Heart left ventricle (tissue), 16 donors: Measurements from ENCODE around the gene ST3GAL5. TPM values are rescaled to one million over a fixed set of nuclear protein-coding genes. Genes with fewer than 3 reads are reported as not detected.
"Not testable (repeated sequence)": the region's sequence is repeated elsewhere in the genome, so short reads cannot be mapped to it uniquely, and the experiment has no call there.

Experiments
- ATAC-seq, 4 donors: fragments of 200-7000 bp; cut with Tn5 transposase; one replicate each; pipeline ENCODE4 v1.9.1; 2020 to 2022; ENCODE audit warnings: moderate library complexity in 4 of 4, mild to moderate bottlenecking in 3 of 4, moderate number of reproducible peaks in 1 of 4
- DNase-seq, 5 donors: peaks; one replicate each; pipeline ENCODE4 v3.0.0-alpha.2; 2020
- H3K27ac ChIP-seq, 12 donors: fragments of 200-600 bp; sonication (generic) in 4 of 12; one replicate each; pipeline versions ENCODE4 v1.5.0 to v1.8.0; 2016 to 2022; ENCODE audit warnings: mild to moderate bottlenecking in 2 of 12
- H3K27me3 ChIP-seq, 9 donors: fragments of 200-600 bp; sonication (generic) in 2 of 9; one replicate each; pipeline versions ENCODE4 v1.5.1 to v1.8.0; 2016 to 2022; ENCODE audit warnings: mild to moderate bottlenecking in 3 of 9
- H3K36me3 ChIP-seq, 9 donors: fragments of 200-600 bp; sonication (generic) in 2 of 9; one replicate each; pipeline versions ENCODE4 v1.5.0 to v1.8.0; 2018 to 2022; ENCODE audit warnings: mild to moderate bottlenecking in 2 of 9
- H3K4me1 ChIP-seq, 12 donors: fragments of 200-600 bp; sonication (generic) in 4 of 12; one replicate each; pipeline versions ENCODE4 v1.5.0 to v1.8.0; 2016 to 2022; ENCODE audit warnings: mild to moderate bottlenecking in 3 of 12
- H3K4me3 ChIP-seq, 12 donors: fragments of 200-600 bp; sonication (generic) in 4 of 12; one replicate each; pipeline versions ENCODE4 v1.5.0 to v1.8.0; 2017 to 2022; ENCODE audit warnings: mild to moderate bottlenecking in 9 of 12, moderate library complexity in 4 of 12
- H3K9me3 ChIP-seq, 12 donors: fragments of 200-600 bp; sonication (generic) in 4 of 12; one replicate each; pipeline versions ENCODE4 v1.5.0 to v1.8.0; 2016 to 2022; ENCODE audit warnings: mild to moderate bottlenecking in 1 of 12
- CTCF ChIP-seq, 12 donors: fragments of 200-600 bp; sonication (generic) in 4 of 12; IDR thresholded peaks; one replicate each; pipeline versions ENCODE4 v1.5.0 to v1.8.0; 2018 to 2022; ENCODE audit warnings: antibody characterized with exemption in 12 of 12, mild to moderate bottlenecking in 5 of 12
- POLR2A ChIP-seq, 2 donors: fragments of 450-650 bp; IDR thresholded peaks; one replicate each; pipeline ENCODE4 v1.6.1; 2017; ENCODE audit warnings: antibody characterized with exemption in 2 of 2, mild to moderate bottlenecking in 2 of 2, moderate library complexity in 2 of 2
- WGBS, 4 donors: extraction: QIAGEN DNeasy Blood & Tissue Kit in 2 of 4; methylation state at CpG; one replicate each; pipeline versions ENCODE4 v1.1.5 to v1.1.7; 2013 to 2018; 5-methylcytosine and 5-hydroxymethylcytosine counted together
- intact Hi-C, 10 donors: fragments of 100-400 bp; cut with DNase I; formaldehyde crosslinking; loops; one replicate each; pipeline versions ENCODE4 v1.11.1 to v1.14.2; 2022
- polyA plus RNA-seq, 2 donors: library from polyadenylated mRNA; stranded (reverse); fragments of 200-250 nt; gene quantifications; one replicate each; pipeline ENCODE4 v1.2.3, GENCODE V29; 2013
- total RNA-seq, 9 donors: library from RNA; depleted of rRNA in 2 of 9; stranded (reverse); fragments of >200 nt in 2 of 9; fragmentation: NEBNext Ultra II Directional in 3 of 9; extraction: Animal tissue kit (Norgen Biotek cat#: 25700) in 3 of 9; gene quantifications; one replicate each; pipeline versions ENCODE4 v1.1.0 to v1.2.4, GENCODE V29; 2016 to 2023
- donor health status: ischemic (EF 13 %, LVEDD 7.1; RV severe dilation, severe dysfunction).
- donor health status: healthy with polysubstance abuse.
- donor health status: DM: no; HTN: yes; CAD: no.
- donor health status: DM: no; HTN: no; CAD: no.
- donor health status: ischemic (EF 25% LVEDD 6.9; RV normal size, moderate dysfunction).
- donor health status: ischemic (EF 25% LVEDD 5.7; RV mildly dilated, moderate dysfunction).
- donor health status: healthy.
- donor health status: DM: yes; HTN: yes; CAD: no.
- donor health status: ischemic (EF 35%, LVEDD 5.7; RV mildly dilated, moderate dysfunction).
- donor health status: nonischemic (EF 11% LVEDD 7.7; RV severe dilation, severe dysfunction).
- donor health status: DM: yes; HTN: yes; CAD: no.
- donor health status: PGD.
- donor health status: ischemic (EF 29% LVEDD 5.4; RV normal size, mild dysfunction).
- donor health status: nonischemic (EF 23%, LVEDD 6.1; RV moderate dilation, normal function).

ST3GAL5 gene
- total and polyA plus RNA-seq, 11 donors: 2.0 to 21.1 (median 4.0) TPM

DNA sequence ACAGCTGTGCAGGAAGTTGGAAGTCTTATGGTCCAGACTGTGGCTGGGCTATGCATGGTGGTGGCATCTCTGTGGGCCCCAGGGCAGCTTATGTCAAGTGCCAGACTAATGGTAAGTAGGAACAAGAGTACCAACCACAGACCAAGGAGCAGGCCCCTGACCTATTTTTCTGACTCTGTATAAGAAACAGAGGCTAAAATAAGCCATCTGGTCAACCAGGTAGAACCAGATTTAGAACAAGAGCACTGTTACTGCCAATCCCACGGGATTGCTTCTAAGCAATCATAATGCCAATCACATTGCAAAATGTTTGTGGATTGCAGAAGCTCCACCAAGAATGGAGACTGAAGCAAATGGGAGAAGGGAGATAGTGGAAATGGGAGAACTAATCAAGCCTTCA is 11.1 kb upstream of the ST3GAL5 start:
- Histone ChIP-seq H3K27ac (no peak overlapping the region), H3K27me3 (peaks cover 0 to 4% (median 0%) of the 10 kb centered on the region in 9 donors), H3K36me3 (no peaks in the 10 kb centered on the region), H3K4me3 (no peak overlapping the region), H3K9me3 (peaks cover 0 to 8% (median 0%) of the 10 kb centered on the region in 12 donors), H3K4me1 (peaks cover 0 to 2% (median 0%) of the 10 kb centered on the region in 12 donors)
- no peak for ATAC-seq
- no peak for TF ChIP-seq CTCF (IDR thresholded peaks at IDR 0.05)
- TF ChIP-seq POLR2A (IDR thresholded peaks at IDR 0.05): no peak
- intact Hi-C loops: no loop called here
- no peak for DNase-seq
- 92 to 96% (median 94%) methylated on average over 1 of the region's 1 CpG for WGBS, 4 donors

GRCh38 chr2:85899284-85899683 is 10.5 kb upstream of the ST3GAL5 start:
- intact Hi-C loops: no loop called here
- no peak for ATAC-seq
- no peaks in the 10 kb centered on the region for H3K36me3 ChIP-seq
- no peak overlapping the region for H3K4me3 ChIP-seq
- no peak for DNase-seq
- TF ChIP-seq CTCF (IDR thresholded peaks at IDR 0.05) (no peak), POLR2A (IDR thresholded peaks at IDR 0.05) (no peak)
- H3K9me3 ChIP-seq: peaks cover 0 to 8% (median 0%) of the 10 kb centered on the region in 12 donors
- no peak overlapping the region for H3K27ac ChIP-seq
- peaks cover 0 to 4% (median 0%) of the 10 kb centered on the region in 9 donors for H3K27me3 ChIP-seq
- WGBS, 4 donors: 91 to 97% (median 97%) methylated on average over 1 of the region's 1 CpG
- no peaks in the 10 kb centered on the region for H3K4me1 ChIP-seq

- DNase-seq (no peak), ATAC-seq (no peak)
- no peak for TF ChIP-seq POLR2A (IDR thresholded peaks at IDR 0.05)
- Histone ChIP-seq H3K4me3 (no peak overlapping the region), H3K27ac (no peak overlapping the region), H3K36me3 (no peaks in the 10 kb centered on the region), H3K27me3 (peaks cover 0 to 4% (median 0%) of the 10 kb centered on the region in 9 donors), H3K9me3 (peaks cover 0 to 8% (median 0%) of the 10 kb centered on the region in 12 donors), H3K4me1 (peaks cover 0 to 2% (median 0%) of the 10 kb centered on the region in 12 donors)
- intact Hi-C loops: no loop called here
- 93 to 98% (median 97%) methylated on average over 1 of the region's 1 CpG for WGBS, 4 donors
These were observed 10.1 kb upstream of the ST3GAL5 start for GRCh38 chr2:85898881-85899280.

DNA sequence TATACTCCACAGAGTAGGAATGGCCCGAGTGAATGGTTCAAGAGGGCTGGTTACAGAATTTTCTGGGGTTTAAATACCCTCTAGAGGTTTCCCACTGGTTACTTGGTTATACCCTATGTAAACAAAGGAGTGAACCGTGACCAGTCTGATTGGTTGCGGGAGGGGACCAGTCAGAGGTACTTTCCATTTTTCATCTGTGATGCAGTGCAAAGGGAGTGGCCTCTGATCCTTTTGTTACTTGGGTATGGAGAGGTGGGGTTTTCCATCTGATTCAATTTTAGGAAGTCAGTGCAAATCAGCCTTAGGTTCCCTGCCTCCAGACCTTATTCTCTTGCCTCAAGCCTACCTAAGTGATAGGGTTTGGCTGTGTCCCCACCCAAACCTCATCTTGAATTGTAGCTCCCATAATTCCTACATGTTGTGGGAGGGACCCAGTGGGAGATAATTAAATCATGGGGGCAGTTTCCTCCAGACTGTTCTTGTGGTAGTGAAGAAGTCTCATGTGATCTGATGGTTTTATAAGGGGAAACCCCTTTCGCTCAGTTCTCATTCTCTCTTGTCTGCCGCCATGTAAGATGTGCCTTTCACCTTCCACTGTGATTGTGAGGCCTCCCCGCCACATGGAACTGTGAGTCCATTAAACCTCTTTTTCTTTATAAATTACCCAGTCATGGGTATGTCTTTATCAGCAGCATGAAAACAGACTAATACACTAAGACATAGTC is 5.9 kb upstream of the ST3GAL5 start:
- H3K27me3 ChIP-seq, H3K36me3 ChIP-seq, ATAC-seq, H3K4me3 ChIP-seq, H3K9me3 ChIP-seq, intact Hi-C loops, H3K27ac ChIP-seq, DNase-seq: not testable (repeated sequence)
- WGBS, 4 donors: 95 to 98% (median 97%) methylated on average over 6 of the region's 6 CpGs
- H3K4me1 ChIP-seq: peaks cover 0 to 36% (median 8%) of the 10 kb centered on the region in 12 donors

DNA sequence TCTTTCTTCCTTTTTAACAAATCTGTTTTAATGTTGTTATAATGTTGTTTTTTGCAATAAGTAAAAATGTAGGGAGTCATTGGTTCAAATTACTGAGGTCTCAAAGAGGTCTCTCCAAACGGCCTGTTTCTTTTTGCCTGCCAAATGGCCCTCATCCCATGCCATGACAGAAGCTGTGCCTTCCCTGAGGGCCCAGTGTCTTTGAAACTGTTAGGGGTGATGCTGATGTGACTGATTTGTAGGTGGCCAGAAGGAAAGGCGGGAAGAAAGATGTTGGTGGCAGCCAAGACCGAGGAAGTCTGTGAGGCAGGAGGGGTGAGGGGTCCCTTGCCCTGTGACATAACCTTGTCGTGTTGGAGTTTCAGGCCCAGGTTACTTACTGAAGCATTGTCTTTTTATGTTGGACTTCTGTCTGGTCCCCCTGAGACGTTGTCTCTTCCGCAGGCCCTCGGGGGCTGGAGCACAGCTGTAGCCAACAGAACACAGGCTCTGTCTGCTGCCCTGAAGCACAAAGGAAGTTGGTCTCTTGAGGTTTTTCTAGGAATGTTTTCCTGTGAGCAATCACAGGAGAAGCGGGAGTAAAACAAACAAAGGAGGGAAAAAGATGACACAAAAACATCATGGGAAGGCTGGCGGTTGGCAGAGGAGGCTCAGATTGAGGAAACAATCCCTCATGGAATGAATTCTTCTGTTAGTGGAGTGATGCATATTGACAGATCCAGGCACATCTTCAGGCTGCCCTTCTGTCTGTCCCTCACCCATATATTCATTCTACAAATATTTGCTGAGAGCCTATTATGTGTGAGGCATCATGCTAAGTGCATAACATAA is 4.9 kb upstream of the ST3GAL5 start:
- peaks cover 0 to 4% (median 0%) of the 10 kb centered on the region in 9 donors for H3K27me3 ChIP-seq
- 56 to 68% (median 61%) methylated on average over 9 of the region's 9 CpGs for WGBS, 4 donors
- peaks cover 0 to 40% (median 13%) of the 10 kb centered on the region in 12 donors for H3K4me1 ChIP-seq
- TF ChIP-seq POLR2A (IDR thresholded peaks at IDR 0.05): no peak
- no peak for TF ChIP-seq CTCF (IDR thresholded peaks at IDR 0.05)
- DNase-seq: no peak
- peaks cover 0 to 7% (median 0%) of the 10 kb centered on the region in 12 donors for H3K9me3 ChIP-seq
- H3K36me3 ChIP-seq: no peaks in the 10 kb centered on the region
- H3K27ac ChIP-seq: no peak overlapping the region
- intact Hi-C loops: no loop called here
- no peak overlapping the region for H3K4me3 ChIP-seq
- no peak for ATAC-seq
